ENCODE measurements around the gene TAF5L. TPM values are rescaled to one million over a fixed set of nuclear protein-coding genes. Genes with fewer than 3 reads are reported as not detected.

The TAF5L gene
- total and polyA plus RNA-seq, 2 experiments from 2014 or later = 5.6 to 17.6 TPM

DNA sequence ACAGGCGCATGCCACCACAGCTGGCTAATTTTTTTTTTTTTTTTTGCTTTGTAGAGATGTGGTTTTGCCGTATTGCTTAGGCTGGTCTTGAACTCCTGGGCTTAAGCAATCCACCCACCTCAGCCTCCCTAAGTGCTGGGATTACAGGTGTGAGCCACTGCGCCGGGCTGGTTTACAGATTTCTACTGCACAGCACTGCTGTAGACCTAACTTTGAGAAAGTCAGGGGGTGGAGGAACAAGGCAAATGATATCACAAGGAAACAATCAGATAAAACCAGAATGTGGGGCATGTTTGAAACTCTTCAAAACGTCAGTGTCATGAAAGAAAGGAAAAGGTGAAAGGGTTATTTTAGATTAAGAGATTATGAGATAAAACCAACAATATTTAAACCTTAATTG lies 45.4 kb upstream of the TAF5L start:
- Histone ChIP-seq H3K4me1 (ENCODE audit: insufficient read depth) (no peaks in the 10 kb centered on the region), H3K36me3 (ENCODE audit: insufficient read depth) (no peaks in the 10 kb centered on the region), H3K4me3 (no peak overlapping the region), H2AFZ (no peak overlapping the region), H3K79me2 (replicated peaks; ENCODE audit: insufficient read depth) (no peaks in the 10 kb centered on the region), H3K9me2 (ENCODE audit: insufficient read depth) (no peaks in the 10 kb centered on the region), H3K27ac (ENCODE audit: low read depth) (no peak overlapping the region), H3F3A (replicated peaks; ENCODE audit: low read depth) (no peaks in the 10 kb centered on the region), H3K27me3 (ENCODE audit: insufficient read depth) (no peaks in the 10 kb centered on the region), H3K4me2 (no peak overlapping the region), H4K20me1 (replicated peaks; ENCODE audit: insufficient read depth) (no peaks in the 10 kb centered on the region)
- Mint-ChIP-seq H3K4me3 (no peak overlapping the region), H3K4me1 (no peaks in the 10 kb centered on the region; the same call in 2 of the 3 replicates), H3K36me3 (ENCODE audit: low read depth) (no peaks in the 10 kb centered on the region), H3K27me3 (ENCODE audit: insufficient read depth, low read depth, poor library complexity) (peaks cover 2% of the 10 kb centered on the region), H3K27ac (no peak overlapping the region), H3K9me3 (no peaks in the 10 kb centered on the region)
- TF ChIP-seq CREB1 (CRISPR knock-in tag; IDR thresholded peaks at IDR 0.05; ENCODE audit: low read depth) (no peak), ZNF114 (CRISPR knock-in tag; IDR thresholded peaks at IDR 0.05) (no peak), POLR2AphosphoS5 (IDR thresholded peaks at IDR 0.05; ENCODE audit: low read depth) (no peak), JUNB (IDR thresholded peaks at IDR 0.05; ENCODE audit: unreplicated experiment) (no peak), NANOG (IDR thresholded peaks at IDR 0.05; ENCODE audit: borderline replicate concordance) (no peak)
- TF ChIP-seq, protein P1, sequence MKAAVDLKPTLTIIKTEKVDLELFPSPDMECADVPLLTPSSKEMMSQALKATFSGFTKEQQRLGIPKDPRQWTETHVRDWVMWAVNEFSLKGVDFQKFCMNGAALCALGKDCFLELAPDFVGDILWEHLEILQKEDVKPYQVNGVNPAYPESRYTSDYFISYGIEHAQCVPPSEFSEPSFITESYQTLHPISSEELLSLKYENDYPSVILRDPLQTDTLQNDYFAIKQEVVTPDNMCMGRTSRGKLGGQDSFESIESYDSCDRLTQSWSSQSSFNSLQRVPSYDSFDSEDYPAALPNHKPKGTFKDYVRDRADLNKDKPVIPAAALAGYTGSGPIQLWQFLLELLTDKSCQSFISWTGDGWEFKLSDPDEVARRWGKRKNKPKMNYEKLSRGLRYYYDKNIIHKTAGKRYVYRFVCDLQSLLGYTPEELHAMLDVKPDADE (IDR thresholded peaks at IDR 0.05) = no peak
- TF ChIP-seq, protein P2, sequence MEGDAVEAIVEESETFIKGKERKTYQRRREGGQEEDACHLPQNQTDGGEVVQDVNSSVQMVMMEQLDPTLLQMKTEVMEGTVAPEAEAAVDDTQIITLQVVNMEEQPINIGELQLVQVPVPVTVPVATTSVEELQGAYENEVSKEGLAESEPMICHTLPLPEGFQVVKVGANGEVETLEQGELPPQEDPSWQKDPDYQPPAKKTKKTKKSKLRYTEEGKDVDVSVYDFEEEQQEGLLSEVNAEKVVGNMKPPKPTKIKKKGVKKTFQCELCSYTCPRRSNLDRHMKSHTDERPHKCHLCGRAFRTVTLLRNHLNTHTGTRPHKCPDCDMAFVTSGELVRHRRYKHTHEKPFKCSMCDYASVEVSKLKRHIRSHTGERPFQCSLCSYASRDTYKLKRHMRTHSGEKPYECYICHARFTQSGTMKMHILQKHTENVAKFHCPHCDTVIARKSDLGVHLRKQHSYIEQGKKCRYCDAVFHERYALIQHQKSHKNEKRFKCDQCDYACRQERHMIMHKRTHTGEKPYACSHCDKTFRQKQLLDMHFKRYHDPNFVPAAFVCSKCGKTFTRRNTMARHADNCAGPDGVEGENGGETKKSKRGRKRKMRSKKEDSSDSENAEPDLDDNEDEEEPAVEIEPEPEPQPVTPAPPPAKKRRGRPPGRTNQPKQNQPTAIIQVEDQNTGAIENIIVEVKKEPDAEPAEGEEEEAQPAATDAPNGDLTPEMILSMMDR (conservative IDR thresholded peaks at IDR 0.05; ENCODE audit: low read depth in 2 of 2) = no peak
- TF ChIP-seq, protein P3, sequence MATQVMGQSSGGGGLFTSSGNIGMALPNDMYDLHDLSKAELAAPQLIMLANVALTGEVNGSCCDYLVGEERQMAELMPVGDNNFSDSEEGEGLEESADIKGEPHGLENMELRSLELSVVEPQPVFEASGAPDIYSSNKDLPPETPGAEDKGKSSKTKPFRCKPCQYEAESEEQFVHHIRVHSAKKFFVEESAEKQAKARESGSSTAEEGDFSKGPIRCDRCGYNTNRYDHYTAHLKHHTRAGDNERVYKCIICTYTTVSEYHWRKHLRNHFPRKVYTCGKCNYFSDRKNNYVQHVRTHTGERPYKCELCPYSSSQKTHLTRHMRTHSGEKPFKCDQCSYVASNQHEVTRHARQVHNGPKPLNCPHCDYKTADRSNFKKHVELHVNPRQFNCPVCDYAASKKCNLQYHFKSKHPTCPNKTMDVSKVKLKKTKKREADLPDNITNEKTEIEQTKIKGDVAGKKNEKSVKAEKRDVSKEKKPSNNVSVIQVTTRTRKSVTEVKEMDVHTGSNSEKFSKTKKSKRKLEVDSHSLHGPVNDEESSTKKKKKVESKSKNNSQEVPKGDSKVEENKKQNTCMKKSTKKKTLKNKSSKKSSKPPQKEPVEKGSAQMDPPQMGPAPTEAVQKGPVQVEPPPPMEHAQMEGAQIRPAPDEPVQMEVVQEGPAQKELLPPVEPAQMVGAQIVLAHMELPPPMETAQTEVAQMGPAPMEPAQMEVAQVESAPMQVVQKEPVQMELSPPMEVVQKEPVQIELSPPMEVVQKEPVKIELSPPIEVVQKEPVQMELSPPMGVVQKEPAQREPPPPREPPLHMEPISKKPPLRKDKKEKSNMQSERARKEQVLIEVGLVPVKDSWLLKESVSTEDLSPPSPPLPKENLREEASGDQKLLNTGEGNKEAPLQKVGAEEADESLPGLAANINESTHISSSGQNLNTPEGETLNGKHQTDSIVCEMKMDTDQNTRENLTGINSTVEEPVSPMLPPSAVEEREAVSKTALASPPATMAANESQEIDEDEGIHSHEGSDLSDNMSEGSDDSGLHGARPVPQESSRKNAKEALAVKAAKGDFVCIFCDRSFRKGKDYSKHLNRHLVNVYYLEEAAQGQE (IDR thresholded peaks at IDR 0.05; ENCODE audit: unreplicated experiment) = no peak
- ATAC-seq (no peak), DNase-seq (ENCODE audit: low spot score) (no peak)

DNA sequence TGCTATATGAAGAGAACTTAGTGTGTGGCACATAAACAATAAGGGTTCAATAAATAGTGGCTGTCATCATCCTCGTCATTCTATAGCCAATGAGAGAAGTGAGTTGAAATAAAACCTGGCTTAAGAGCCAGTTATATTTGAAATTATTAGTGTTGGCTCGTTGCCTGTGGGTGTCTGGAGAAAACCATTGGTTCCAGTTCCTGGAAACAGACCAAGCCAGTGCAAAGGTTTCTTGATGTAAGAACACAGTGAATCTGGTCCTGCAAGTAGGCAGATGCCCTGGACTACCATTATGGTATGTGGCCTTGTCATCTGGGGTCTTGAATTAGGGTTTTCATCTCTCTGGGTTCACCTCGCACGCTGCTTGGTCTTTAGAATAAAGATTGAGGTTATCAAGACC lies 43.4 kb upstream of the TAF5L start:
- Mint-ChIP-seq H3K9me3 (no peaks in the 10 kb centered on the region), H3K4me1 (no peaks in the 10 kb centered on the region; the same call in 2 of the 3 replicates), H3K36me3 (ENCODE audit: low read depth) (no peaks in the 10 kb centered on the region), H3K4me3 (no peak overlapping the region), H3K27me3 (ENCODE audit: insufficient read depth, low read depth, poor library complexity) (peaks cover 2% of the 10 kb centered on the region), H3K27ac (no peak overlapping the region)
- Histone ChIP-seq H3F3A (replicated peaks; ENCODE audit: low read depth) (no peaks in the 10 kb centered on the region), H3K4me2 (no peak overlapping the region), H3K36me3 (ENCODE audit: insufficient read depth) (no peaks in the 10 kb centered on the region), H2AFZ (no peak overlapping the region), H3K4me1 (ENCODE audit: insufficient read depth) (no peaks in the 10 kb centered on the region), H3K9me2 (ENCODE audit: insufficient read depth) (no peaks in the 10 kb centered on the region), H3K27me3 (ENCODE audit: insufficient read depth) (no peaks in the 10 kb centered on the region), H3K79me2 (replicated peaks; ENCODE audit: insufficient read depth) (no peaks in the 10 kb centered on the region), H4K20me1 (replicated peaks; ENCODE audit: insufficient read depth) (0 out of 2 replicates have a peak, but pooled peaks cover 3% of the 10 kb centered on the region), H3K4me3 (no peak overlapping the region), H3K27ac (ENCODE audit: low read depth) (no peak overlapping the region)
- DNase-seq (ENCODE audit: low spot score) (no peak), ATAC-seq (no peak)
- TF ChIP-seq, protein P3 (IDR thresholded peaks at IDR 0.05; ENCODE audit: unreplicated experiment) = no peak
- TF ChIP-seq EZH2phosphoT487 (IDR thresholded peaks at IDR 0.05; ENCODE audit: unreplicated experiment) = no peak
- TF ChIP-seq POLR2AphosphoS5 (IDR thresholded peaks at IDR 0.05; ENCODE audit: low read depth) = no peak
- TF ChIP-seq ZNF114 (CRISPR knock-in tag; IDR thresholded peaks at IDR 0.05) = no peak
- no peak for TF ChIP-seq CREB1 (CRISPR knock-in tag; IDR thresholded peaks at IDR 0.05; ENCODE audit: low read depth)
- TF ChIP-seq, protein P1 (IDR thresholded peaks at IDR 0.05) = no peak
- no peak for TF ChIP-seq JUNB (IDR thresholded peaks at IDR 0.05; ENCODE audit: unreplicated experiment)
- TF ChIP-seq NANOG (IDR thresholded peaks at IDR 0.05; ENCODE audit: borderline replicate concordance) = no peak
- no peak for TF ChIP-seq ZNF331 (CRISPR knock-in tag; IDR thresholded peaks at IDR 0.05; ENCODE audit: low read depth)
- TF ChIP-seq EZH2 (IDR thresholded peaks at IDR 0.05; ENCODE audit: low read depth, unreplicated experiment) = no peak

Measured in GM23338 (cell line).